ENCODE results near the gene CRACDL. TPM values are rescaled to one million over a fixed set of nuclear protein-coding genes. Genes with fewer than 3 reads are reported as not detected.

The CRACDL gene
- 1.6 TPM for total RNA-seq
- polyA plus RNA-seq (ENCODE audit: insufficient read depth in 1 of 8, insufficient read length in 8 of 8, low replicate concordance in 1 of 8): 1 to 10 TPM; 1.4 to 3.3 (median 2.5) TPM
- long read RNA-seq, donor 1, partial matches to known transcripts: 0 of 1 reads
- long read RNA-seq, donor 1, other reads (novel, unspliced or antisense): 0 of 1 reads
- long read RNA-seq, donor 2: 0 reads
- long read RNA-seq, donor 3: 0 reads
- long read RNA-seq, donor 4: 0 reads
- long read RNA-seq, donor 5: 0 reads
- long read RNA-seq, donor 6: 0 reads
- long read RNA-seq, donor 7: 0 reads
- long read RNA-seq, donor 8: 0 reads
- long read RNA-seq, donor 9: 0 reads
- long read RNA-seq, donor 10: 0 reads
- long read RNA-seq, donor 11: 0 reads

GRCh38 chr2:98935777-98936352 lies at the start of gene CRACDL:
Gene CRACDL, minus strand, starts transcription at chr2:98936225. Its CDS starts 89,425 bp downstream, at chr2:98846800.
- Histone ChIP-seq H3K27ac (ENCODE audit: low read length) (no peak within 1 kb of the TSS), H3K36me3 (ENCODE audit: control insufficient read depth, insufficient read depth, low read length) (no peaks in the 10 kb centered on the region), H3K4me3 (ENCODE audit: low read length) (peak within 1 kb of the TSS; percentile 17), H3K9me3 (replicated peaks; ENCODE audit: control insufficient read depth, low read depth, low read length) (no peaks in the 10 kb centered on the region), H3K4me1 (ENCODE audit: control insufficient read depth, insufficient read depth, low read length) (peaks cover 10% of the 10 kb centered on the region), H3K27me3 (ENCODE audit: control insufficient read depth, insufficient read depth, low read length) (peaks cover 59% of the 10 kb centered on the region)
- under 1% methylated on average over 75 of the region's 82 CpGs for WGBS (ENCODE audit: insufficient coverage)
- DNase-seq: peak; percentile 48

- H3K27me3 ChIP-seq (ENCODE audit: control insufficient read depth, insufficient read depth, low read length): no peaks in the 10 kb centered on the region
- no peaks in the 10 kb centered on the region for H3K4me1 ChIP-seq (ENCODE audit: control insufficient read depth, insufficient read depth, low read length)
- H3K27ac ChIP-seq (ENCODE audit: low read length): no peak overlapping the region
- WGBS (ENCODE audit: insufficient coverage): no CpG with 5 or more reads among the region's 2 CpGs
- DNase-seq: no peak
- H3K9me3 ChIP-seq (replicated peaks; ENCODE audit: control insufficient read depth, low read depth, low read length): peaks cover 18% of the 10 kb centered on the region
- no peak overlapping the region for H3K4me3 ChIP-seq (ENCODE audit: low read length)
- H3K36me3 ChIP-seq (ENCODE audit: control insufficient read depth, insufficient read depth, low read length): no peaks in the 10 kb centered on the region
Observed at GRCh38 chr2:98975611-98976010, 39.6 kb upstream of the CRACDL start.

- H3K27ac ChIP-seq (ENCODE audit: low read length): no peak overlapping the region
- H3K4me3 ChIP-seq (ENCODE audit: low read length): no peak overlapping the region
- no peaks in the 10 kb centered on the region for H3K36me3 ChIP-seq (ENCODE audit: control insufficient read depth, insufficient read depth, low read length)
- WGBS (ENCODE audit: insufficient coverage): no CpG with 5 or more reads among the region's 1 CpG
- H3K9me3 ChIP-seq (replicated peaks; ENCODE audit: control insufficient read depth, low read depth, low read length): peaks cover 18% of the 10 kb centered on the region
- no peaks in the 10 kb centered on the region for H3K27me3 ChIP-seq (ENCODE audit: control insufficient read depth, insufficient read depth, low read length)
- H3K4me1 ChIP-seq (ENCODE audit: control insufficient read depth, insufficient read depth, low read length): no peaks in the 10 kb centered on the region
- no peak for DNase-seq
Observed at GRCh38 chr2:98972582-98973167, 36.6 kb upstream of the CRACDL start.

- H3K27ac ChIP-seq (ENCODE audit: low read length): no peak overlapping the region
- H3K4me1 ChIP-seq (ENCODE audit: control insufficient read depth, insufficient read depth, low read length): no peaks in the 10 kb centered on the region
- DNase-seq: no peak
- H3K4me3 ChIP-seq (ENCODE audit: low read length): no peak overlapping the region
- 16% methylated on average over 2 of the region's 7 CpGs for WGBS (ENCODE audit: insufficient coverage)
- H3K9me3 ChIP-seq (replicated peaks; ENCODE audit: control insufficient read depth, low read depth, low read length): no peaks in the 10 kb centered on the region
- H3K36me3 ChIP-seq (ENCODE audit: control insufficient read depth, insufficient read depth, low read length): no peaks in the 10 kb centered on the region
- no peaks in the 10 kb centered on the region for H3K27me3 ChIP-seq (ENCODE audit: control insufficient read depth, insufficient read depth, low read length)
Observed at GRCh38 chr2:98959810-98960507, 23.9 kb upstream of the CRACDL start.

GRCh38 chr2:98952966-98953365 lies 16.9 kb upstream of the CRACDL start:
- WGBS (ENCODE audit: insufficient coverage): no CpG with 5 or more reads among the region's 4 CpGs
- H3K27me3 ChIP-seq (ENCODE audit: control insufficient read depth, insufficient read depth, low read length): no peaks in the 10 kb centered on the region
- no peak overlapping the region for H3K27ac ChIP-seq (ENCODE audit: low read length)
- H3K9me3 ChIP-seq (replicated peaks; ENCODE audit: control insufficient read depth, low read depth, low read length): no peaks in the 10 kb centered on the region
- no peaks in the 10 kb centered on the region for H3K4me1 ChIP-seq (ENCODE audit: control insufficient read depth, insufficient read depth, low read length)
- no peak overlapping the region for H3K4me3 ChIP-seq (ENCODE audit: low read length)
- no peak for DNase-seq
- no peaks in the 10 kb centered on the region for H3K36me3 ChIP-seq (ENCODE audit: control insufficient read depth, insufficient read depth, low read length)

- WGBS (ENCODE audit: insufficient coverage): 55% methylated on average over 5 of the region's 5 CpGs
- peak; percentile 13 for DNase-seq
- Histone ChIP-seq H3K4me3 (ENCODE audit: low read length) (no peak overlapping the region), H3K27me3 (ENCODE audit: control insufficient read depth, insufficient read depth, low read length) (no peaks in the 10 kb centered on the region), H3K27ac (ENCODE audit: low read length) (no peak overlapping the region), H3K4me1 (ENCODE audit: control insufficient read depth, insufficient read depth, low read length) (no peaks in the 10 kb centered on the region), H3K36me3 (ENCODE audit: control insufficient read depth, insufficient read depth, low read length) (no peaks in the 10 kb centered on the region), H3K9me3 (replicated peaks; ENCODE audit: control insufficient read depth, low read depth, low read length) (no peaks in the 10 kb centered on the region)
Observed at GRCh38 chr2:98948956-98949739, 13.1 kb upstream of the CRACDL start.

GRCh38 chr2:98947554-98947953 lies 11.5 kb upstream of the CRACDL start:
- H3K9me3 ChIP-seq (replicated peaks; ENCODE audit: control insufficient read depth, low read depth, low read length): no peaks in the 10 kb centered on the region

GRCh38 chr2:98946855-98947254 lies 10.8 kb upstream of the CRACDL start:
- WGBS (ENCODE audit: insufficient coverage): 81% methylated on average over 8 of the region's 9 CpGs
- Histone ChIP-seq H3K36me3 (ENCODE audit: control insufficient read depth, insufficient read depth, low read length) (no peaks in the 10 kb centered on the region), H3K27ac (ENCODE audit: low read length) (no peak overlapping the region), H3K4me1 (ENCODE audit: control insufficient read depth, insufficient read depth, low read length) (no peaks in the 10 kb centered on the region), H3K27me3 (ENCODE audit: control insufficient read depth, insufficient read depth, low read length) (no peaks in the 10 kb centered on the region), H3K9me3 (replicated peaks; ENCODE audit: control insufficient read depth, low read depth, low read length) (no peaks in the 10 kb centered on the region), H3K4me3 (ENCODE audit: low read length) (no peak overlapping the region)
- no peak for DNase-seq

More at GRCh38 chr2:98947554-98947953, 11.5 kb upstream of the CRACDL start:
- WGBS (ENCODE audit: insufficient coverage): 67% methylated on average over 3 of the region's 8 CpGs
- DNase-seq: peak; percentile 37
- H3K27ac ChIP-seq (ENCODE audit: low read length): no peak overlapping the region
- H3K36me3 ChIP-seq (ENCODE audit: control insufficient read depth, insufficient read depth, low read length): no peaks in the 10 kb centered on the region
- no peaks in the 10 kb centered on the region for H3K27me3 ChIP-seq (ENCODE audit: control insufficient read depth, insufficient read depth, low read length)
- H3K4me3 ChIP-seq (ENCODE audit: low read length): no peak overlapping the region
- no peaks in the 10 kb centered on the region for H3K4me1 ChIP-seq (ENCODE audit: control insufficient read depth, insufficient read depth, low read length)

GRCh38 chr2:98944775-98945174 lies 8.8 kb upstream of the CRACDL start:
- Histone ChIP-seq H3K36me3 (ENCODE audit: control insufficient read depth, insufficient read depth, low read length) (no peaks in the 10 kb centered on the region), H3K27ac (ENCODE audit: low read length) (no peak overlapping the region), H3K4me3 (ENCODE audit: low read length) (no peak overlapping the region), H3K9me3 (replicated peaks; ENCODE audit: control insufficient read depth, low read depth, low read length) (no peaks in the 10 kb centered on the region), H3K4me1 (ENCODE audit: control insufficient read depth, insufficient read depth, low read length) (no peaks in the 10 kb centered on the region), H3K27me3 (ENCODE audit: control insufficient read depth, insufficient read depth, low read length) (peaks cover 2% of the 10 kb centered on the region)
- WGBS (ENCODE audit: insufficient coverage): no CpG with 5 or more reads among the region's 2 CpGs
- DNase-seq: no peak

Measured in muscle of leg (tissue), 16 donors.